ENCODE data around the gene UBE2D4. TPM values are rescaled to one million over a fixed set of nuclear protein-coding genes. Genes with fewer than 3 reads are reported as not detected.

UBE2D4 gene
- total RNA-seq, 1 experiment from 2014 or later, result 11.8 TPM

GRCh38 chr7:43888993-43889945 is 37.0 kb upstream of the UBE2D4 start:
- CTCF ChIA-PET, result no interaction called here
- TF ChIP-seq CTCF (conservative IDR thresholded peaks at IDR 0.05; ENCODE audit: low read depth, low read length), result no peak
- no peak for TF ChIP-seq EZH2 (IDR thresholded peaks at IDR 0.05; ENCODE audit: borderline replicate concordance, low read depth, low read length, poor library complexity, severe bottlenecking)
- DNase-seq (ENCODE audit: low spot score), result no peak
- intact Hi-C loops (cut with micrococcal nuclease; ENCODE audit: unreplicated experiment), result no loop called here
- H3K27ac ChIP-seq (ENCODE audit: low read depth, low read length, poor library complexity, severe bottlenecking), result no peak overlapping the region
- POLR2A ChIA-PET (ENCODE audit: low non-redundant PET), result no interaction called here
- no peak overlapping the region for H3K4me3 ChIP-seq (ENCODE audit: low read depth, low read length, poor library complexity, severe bottlenecking)
- H3K27me3 ChIP-seq (replicated peaks; ENCODE audit: insufficient read depth, low read depth, low read length, poor library complexity), result no peaks in the 10 kb centered on the region
- H3K4me1 ChIP-seq (ENCODE audit: insufficient read depth, low read length, poor library complexity, severe bottlenecking), result no peaks in the 10 kb centered on the region
- H3K36me3 ChIP-seq (ENCODE audit: insufficient read depth, low read length, poor library complexity, severe bottlenecking), result no peaks in the 10 kb centered on the region
- no TSS peak for BruUV-seq (replicated peaks)
- no peaks in the 10 kb centered on the region for H3K9me3 ChIP-seq (ENCODE audit: low read depth, low read length, poor library complexity, severe bottlenecking)

- DNase-seq (ENCODE audit: low spot score), result no peak
- H3K4me1 ChIP-seq (ENCODE audit: insufficient read depth, low read length, poor library complexity, severe bottlenecking), result no peaks in the 10 kb centered on the region
- H3K36me3 ChIP-seq (ENCODE audit: insufficient read depth, low read length, poor library complexity, severe bottlenecking), result no peaks in the 10 kb centered on the region
- POLR2A ChIA-PET (ENCODE audit: low non-redundant PET), result no interaction called here
- BruUV-seq (replicated peaks), result no TSS peak
- no peak overlapping the region for H3K4me3 ChIP-seq (ENCODE audit: low read depth, low read length, poor library complexity, severe bottlenecking)
- H3K27ac ChIP-seq (ENCODE audit: low read depth, low read length, poor library complexity, severe bottlenecking), result no peak overlapping the region
- no peaks in the 10 kb centered on the region for H3K27me3 ChIP-seq (replicated peaks; ENCODE audit: insufficient read depth, low read depth, low read length, poor library complexity)
- intact Hi-C loops (cut with micrococcal nuclease; ENCODE audit: unreplicated experiment), result no loop called here
- CTCF ChIA-PET, result no interaction called here
- no peaks in the 10 kb centered on the region for H3K9me3 ChIP-seq (ENCODE audit: low read depth, low read length, poor library complexity, severe bottlenecking)
- TF ChIP-seq CTCF (conservative IDR thresholded peaks at IDR 0.05; ENCODE audit: low read depth, low read length), result no peak
- TF ChIP-seq EZH2 (IDR thresholded peaks at IDR 0.05; ENCODE audit: borderline replicate concordance, low read depth, low read length, poor library complexity, severe bottlenecking), result no peak
Observed at GRCh38 chr7:43890468-43890867, 35.8 kb upstream of the UBE2D4 start.

GRCh38 chr7:43891069-43891955 is 34.9 kb upstream of the UBE2D4 start:
- ChIA-PET CTCF (no interaction called here), POLR2A (ENCODE audit: low non-redundant PET) (no interaction called here)
- intact Hi-C loops (cut with micrococcal nuclease; ENCODE audit: unreplicated experiment), result no loop called here
- TF ChIP-seq EZH2 (IDR thresholded peaks at IDR 0.05; ENCODE audit: borderline replicate concordance, low read depth, low read length, poor library complexity, severe bottlenecking) (no peak), CTCF (conservative IDR thresholded peaks at IDR 0.05; ENCODE audit: low read depth, low read length) (no peak)
- Histone ChIP-seq H3K4me1 (ENCODE audit: insufficient read depth, low read length, poor library complexity, severe bottlenecking) (no peaks in the 10 kb centered on the region), H3K36me3 (ENCODE audit: insufficient read depth, low read length, poor library complexity, severe bottlenecking) (no peaks in the 10 kb centered on the region), H3K9me3 (ENCODE audit: low read depth, low read length, poor library complexity, severe bottlenecking) (no peaks in the 10 kb centered on the region), H3K27ac (ENCODE audit: low read depth, low read length, poor library complexity, severe bottlenecking) (no peak overlapping the region), H3K4me3 (ENCODE audit: low read depth, low read length, poor library complexity, severe bottlenecking) (no peak overlapping the region), H3K27me3 (replicated peaks; ENCODE audit: insufficient read depth, low read depth, low read length, poor library complexity) (no peaks in the 10 kb centered on the region)
- no TSS peak for BruUV-seq (replicated peaks)
- no peak for DNase-seq (ENCODE audit: low spot score)
